GM21381 (cell line): ENCODE measurements around the gene SEC22B.
"Not testable (repeated sequence)": the region's sequence is repeated elsewhere in the genome, so short reads cannot be mapped to it uniquely, and the experiment has no call there.

Source experiments
- ATAC-seq: cut with Tn5 transposase; IDR thresholded peaks from one replicate; pipeline ENCODE4 v1.9.1; 2021; ENCODE audit warnings: mild to moderate bottlenecking, moderate library complexity; ENCODE audit not compliant: unreplicated experiment

SEC22B gene

DNA sequence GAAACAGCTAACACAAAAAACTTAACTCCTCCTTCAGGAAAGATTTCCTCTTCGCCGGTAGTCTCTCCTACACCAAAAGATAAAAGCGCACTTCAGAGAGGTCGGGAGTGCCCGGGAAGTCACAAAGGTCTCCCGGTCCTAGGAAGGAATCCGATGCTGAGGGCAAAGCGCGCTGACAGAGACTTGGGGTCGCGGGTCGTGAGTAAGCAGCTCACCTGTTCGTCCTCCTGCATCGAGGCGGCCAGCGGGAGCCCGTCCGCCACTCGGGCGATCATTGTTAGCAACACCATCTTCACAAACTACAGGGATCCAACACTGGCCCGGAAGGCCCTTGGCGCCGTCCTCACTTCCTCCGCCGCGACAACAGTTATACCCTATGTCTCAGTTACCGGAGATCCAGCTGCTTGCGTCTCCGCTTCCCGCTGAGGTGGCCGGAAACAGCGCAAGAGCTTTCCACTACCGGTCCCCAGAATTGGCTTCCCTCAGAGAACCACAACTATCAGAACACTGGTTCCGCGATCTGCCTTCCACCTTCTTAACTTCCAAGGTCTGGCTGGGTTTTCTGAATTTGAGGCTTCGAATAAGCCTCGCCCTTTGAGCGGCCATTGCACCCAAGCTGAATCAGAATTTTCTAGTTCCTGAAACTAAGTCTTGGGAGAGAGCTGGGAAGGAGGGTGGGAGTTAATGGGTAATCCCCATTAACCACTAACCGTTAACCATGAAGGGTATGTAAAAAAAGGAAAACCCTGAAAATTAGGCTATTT is at the start of gene SEC22B:
SEC22B (minus strand) TSS at position 429 of the 764 bp plus-strand sequence; CDS start at position 290, 139 bp downstream.
- peak; percentile 96 for ATAC-seq

DNA sequence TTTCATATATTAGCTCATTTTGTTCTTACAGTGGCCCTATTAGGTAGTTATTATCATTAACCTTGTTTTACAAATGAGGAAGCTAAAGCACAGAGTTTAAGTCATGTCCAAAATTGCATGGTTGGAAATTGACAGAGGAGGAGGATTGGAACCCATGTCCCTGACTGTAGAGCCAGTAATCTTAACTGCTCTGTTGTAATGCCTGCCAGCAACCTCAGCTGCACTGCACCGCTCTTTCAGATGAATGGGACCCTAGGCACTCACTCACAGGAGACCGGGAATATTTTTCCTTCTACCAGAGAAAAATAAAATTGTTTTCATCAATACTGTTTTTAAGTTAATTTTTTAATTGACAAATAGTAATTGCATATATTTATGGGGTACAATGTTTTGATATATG is 41.6 kb upstream of the SEC22B start:
- ATAC-seq, result not testable (repeated sequence)

DNA sequence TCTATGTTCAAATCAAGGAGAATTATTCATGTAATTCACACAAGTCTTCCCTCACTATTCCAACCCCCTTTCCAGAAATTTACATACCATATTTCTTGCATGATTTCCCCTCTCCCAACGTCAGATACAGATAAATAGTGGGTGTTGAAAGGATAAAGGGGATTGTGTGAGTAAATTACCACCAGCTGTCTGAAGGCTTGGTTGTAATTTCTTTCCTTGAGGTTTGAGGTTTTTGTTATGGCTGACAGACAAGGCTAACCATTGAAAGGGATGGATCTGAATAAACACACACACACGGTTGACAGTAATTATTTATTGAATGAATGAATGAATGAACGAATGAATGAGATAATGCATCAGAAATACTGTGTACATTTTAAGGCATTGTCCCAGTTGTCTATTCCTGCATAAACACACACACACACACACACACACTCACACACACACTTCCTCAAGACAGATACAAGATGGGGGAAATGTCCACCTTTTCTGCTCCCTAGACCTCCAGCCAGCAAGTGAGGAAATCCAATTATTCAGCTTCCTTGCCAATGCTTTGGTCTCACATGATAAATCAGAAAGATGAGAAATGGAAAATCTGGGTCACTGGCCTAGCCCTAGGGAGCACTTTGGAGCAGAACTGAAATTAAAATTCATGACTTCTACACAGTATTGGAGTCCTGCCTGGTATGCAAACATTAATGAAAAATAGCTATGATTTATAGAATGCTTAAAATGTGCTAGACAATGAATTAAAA is 41.0 kb upstream of the SEC22B start:
- not testable (repeated sequence) for ATAC-seq

DNA sequence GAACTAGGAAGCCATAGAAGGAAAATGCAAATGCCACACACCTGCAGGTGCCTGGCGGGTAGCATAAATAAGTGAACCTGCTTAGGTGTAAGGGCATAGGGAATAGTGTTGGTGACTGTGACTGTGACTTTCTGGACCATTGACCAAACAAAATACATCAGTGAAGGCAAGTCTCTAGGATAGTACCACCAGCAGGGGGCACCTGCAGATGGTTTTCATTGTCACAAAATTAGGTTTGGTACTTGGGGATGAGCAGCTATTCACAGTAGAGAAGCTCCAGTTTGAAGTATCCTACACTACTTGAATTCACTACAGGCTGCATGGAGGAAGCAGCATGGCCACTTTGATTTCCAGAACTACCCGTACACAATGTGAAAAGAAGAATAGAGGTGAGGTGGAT is 37.3 kb upstream of the SEC22B start:
- ATAC-seq, result not testable (repeated sequence)

DNA sequence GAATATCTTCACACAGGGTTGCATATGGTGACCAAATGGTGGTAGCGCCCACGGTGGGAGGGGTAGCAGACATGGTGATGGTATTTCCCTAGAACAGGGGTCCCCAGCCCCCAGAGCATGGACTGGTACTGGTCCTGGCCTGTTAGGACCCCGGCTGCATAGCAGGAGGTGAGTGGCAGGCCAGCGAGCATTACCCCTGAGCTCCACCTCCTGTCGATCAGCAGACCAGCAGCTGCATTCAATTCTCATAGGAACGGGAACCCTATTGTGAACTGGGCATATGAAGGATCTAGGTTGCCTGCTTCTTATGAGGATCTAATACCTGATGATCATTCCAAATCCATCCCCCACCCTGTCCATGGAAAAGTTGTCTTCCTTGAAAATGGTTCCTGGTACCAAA is 34.4 kb upstream of the SEC22B start:
- not testable (repeated sequence) for ATAC-seq

DNA sequence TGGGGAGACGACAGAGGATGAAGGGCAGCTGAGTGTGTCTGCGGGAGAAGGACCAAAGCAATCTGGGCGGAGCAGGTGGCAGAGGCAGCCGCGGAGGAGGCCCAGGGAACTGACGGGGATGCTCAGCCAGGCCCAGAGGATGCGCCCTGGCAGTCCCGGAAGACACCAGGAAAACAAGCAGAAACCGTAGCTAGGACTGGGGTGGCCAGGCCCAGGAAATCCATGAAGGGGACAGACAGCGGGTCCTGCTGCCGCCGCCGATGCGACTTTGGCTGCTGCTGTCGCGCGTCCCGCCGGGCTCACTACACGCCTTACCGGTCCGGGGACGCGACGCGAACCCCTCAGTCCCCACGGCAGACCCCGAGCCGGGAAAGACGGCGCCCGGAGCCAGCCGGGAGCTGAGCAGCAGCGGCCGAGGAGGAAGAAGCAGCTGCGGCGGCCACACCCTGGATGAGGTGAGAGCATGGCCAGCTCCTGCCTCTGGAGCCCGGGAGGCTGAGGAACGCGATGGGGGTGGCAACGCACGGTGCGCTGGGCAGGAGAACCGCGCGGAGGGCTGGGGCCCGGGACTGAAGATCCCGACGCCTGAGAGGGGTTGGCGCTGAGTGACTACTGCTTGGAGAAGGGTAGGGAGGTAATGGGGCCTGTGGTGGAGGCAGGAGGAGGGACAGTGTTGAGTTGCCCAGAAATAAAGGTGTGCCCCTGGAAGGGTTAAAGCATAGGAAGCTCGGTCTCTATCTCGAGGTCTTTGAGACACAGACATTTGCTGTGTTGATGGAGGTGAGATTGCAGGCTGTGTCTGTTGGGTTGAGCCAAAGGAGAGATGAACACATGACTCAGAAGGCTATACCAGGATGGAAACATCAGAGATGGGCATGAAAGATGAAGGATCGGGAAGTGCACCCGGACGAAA is 20.8 kb upstream of the SEC22B start:
- ATAC-seq, result not testable (repeated sequence)

DNA sequence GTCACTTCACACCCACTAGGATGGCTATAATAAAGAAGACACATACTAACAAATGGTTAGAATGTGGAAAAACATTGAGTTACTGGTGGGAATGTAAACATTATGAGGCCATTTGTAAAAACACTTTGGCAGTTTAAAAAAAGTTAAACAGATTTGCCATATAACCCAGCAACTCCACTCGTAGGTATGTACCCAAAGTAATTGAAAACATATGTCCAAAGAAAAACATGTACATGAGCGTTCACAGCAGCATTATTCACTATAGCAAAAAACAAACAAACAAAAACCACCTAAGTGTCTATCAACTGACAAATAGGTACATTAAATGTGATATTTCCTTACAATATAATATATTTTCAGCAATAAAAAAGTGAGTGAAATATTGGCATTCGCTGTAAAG is 12.3 kb upstream of the SEC22B start:
- ATAC-seq, result not testable (repeated sequence)

DNA sequence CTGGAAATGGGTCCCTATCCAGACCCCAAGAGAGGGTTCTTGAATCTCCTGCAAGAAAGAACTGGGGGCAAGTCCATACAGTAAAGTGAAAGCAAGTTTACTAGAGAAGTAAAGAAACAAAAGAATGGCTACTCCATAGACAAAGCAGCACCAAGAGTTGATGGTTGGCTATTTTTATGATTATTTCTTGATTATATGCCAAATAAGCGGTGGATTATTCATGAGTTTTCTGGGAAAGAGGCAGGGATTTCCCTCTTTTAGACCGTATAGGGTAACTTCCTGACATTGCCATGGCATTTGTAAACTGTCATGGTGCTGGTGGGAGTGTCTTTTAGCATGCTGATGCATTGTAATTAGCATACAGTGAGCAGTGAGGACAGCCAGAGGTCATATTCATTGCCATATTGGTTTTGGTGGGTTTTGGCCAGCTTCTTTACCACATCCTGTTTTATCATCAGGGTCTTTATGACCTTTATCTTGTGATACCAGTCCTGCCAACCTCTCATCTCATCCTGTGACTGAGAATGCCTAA is 5.9 kb upstream of the SEC22B start:
- ATAC-seq, result not testable (repeated sequence)

DNA sequence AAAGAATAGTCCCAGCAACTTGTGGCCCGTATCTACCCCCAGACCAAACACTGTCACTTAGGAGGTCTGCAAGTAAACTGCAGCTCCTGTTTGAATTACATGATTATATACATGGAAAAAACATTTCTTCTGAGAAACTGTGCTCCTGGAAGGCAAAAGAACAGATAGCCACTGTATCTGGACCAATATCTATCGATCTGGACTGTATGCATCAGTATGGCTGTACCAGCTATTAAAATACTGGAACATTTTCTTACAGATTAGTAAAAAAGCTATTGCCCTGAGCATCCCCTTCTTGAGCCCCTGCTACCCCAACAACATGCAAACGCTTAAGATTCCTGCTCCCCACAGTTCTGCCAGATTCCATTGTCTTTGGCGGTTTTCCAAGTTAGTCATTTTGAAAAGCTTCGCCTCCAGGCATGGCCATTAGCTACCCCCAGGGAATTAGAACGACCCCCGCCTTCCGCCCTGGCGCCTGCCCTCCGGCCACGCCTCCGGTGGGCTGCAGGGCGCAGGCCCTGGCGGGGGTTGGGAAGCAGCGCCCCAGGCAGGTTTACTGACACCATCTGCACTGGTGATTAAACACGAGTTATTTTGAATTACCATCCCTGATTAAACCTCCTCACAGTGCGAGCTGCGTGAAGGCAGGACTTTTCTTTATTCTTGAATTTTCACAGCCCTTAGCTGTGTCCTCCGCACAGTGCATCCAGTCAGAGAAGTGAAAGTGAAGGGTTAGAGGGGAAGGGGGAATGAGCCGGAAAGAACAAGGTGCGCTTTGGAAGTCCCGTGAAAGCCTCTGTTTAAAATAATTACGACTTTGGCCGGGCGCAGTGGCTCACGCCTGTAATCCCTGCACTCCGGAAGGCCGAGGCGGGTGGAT is 3.7 kb upstream of the SEC22B start:
- not testable (repeated sequence) for ATAC-seq

DNA sequence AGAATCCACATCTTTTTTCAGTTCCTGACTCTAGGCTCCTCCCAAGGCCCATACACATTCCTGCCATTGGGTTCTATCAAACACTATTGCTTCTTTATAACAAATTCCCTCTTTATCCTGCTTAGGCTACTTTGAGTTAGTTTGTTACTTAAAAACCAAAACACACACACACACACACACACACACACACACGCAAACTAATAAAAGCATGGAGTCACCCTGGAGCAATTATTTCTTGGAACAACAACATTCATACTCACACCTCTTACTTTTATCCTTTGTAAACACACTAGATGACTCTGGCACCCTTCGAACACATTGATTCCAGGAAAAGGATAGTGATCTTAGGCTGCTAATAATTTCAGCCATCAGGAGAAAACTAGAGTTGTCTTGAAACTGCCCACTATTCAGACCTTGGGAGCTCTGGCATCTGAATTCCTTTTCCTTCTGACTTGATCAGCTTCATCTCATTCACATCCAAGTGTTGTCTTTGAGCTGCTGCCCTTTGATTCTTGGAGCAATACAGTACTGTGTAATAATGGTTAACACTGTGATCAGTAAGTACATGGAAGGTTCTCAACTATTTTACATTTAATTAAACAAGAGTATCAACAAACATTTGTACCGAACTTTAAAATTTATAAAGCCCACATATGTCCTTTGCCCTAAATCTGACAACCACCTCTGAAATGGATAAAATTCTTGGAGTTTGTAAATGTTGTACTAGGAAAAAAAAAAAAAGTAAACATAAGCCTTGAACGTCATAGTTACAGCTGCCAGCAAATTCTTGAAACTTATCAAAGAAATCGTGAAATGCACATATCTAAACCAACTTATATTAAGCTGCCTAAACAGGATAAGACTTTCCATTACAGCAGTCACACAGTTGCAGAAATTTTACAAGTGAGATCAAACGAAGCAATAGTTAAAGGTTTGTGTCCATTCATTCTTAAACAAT is 2.8 kb upstream of the SEC22B start:
- no peak for ATAC-seq

DNA sequence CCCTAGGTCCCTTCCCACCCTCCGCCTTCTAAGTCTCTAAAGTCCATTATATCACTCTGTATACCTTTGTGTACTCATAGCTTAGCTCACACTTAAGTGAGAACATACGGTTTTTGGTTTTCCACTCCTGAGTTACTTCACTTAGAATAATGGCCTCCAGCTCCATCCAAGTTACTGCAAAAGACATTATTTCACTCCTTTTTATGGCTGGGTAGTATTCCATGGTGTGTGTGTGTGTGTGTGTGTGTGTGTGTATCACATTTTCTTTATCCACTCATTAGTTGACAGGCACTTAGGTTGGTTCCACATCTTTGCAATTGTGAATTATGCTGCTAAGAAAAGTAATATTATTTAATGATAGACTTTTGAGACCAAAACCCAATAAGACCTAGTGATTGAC is 1.7 kb upstream of the SEC22B start:
- not testable (repeated sequence) for ATAC-seq

DNA sequence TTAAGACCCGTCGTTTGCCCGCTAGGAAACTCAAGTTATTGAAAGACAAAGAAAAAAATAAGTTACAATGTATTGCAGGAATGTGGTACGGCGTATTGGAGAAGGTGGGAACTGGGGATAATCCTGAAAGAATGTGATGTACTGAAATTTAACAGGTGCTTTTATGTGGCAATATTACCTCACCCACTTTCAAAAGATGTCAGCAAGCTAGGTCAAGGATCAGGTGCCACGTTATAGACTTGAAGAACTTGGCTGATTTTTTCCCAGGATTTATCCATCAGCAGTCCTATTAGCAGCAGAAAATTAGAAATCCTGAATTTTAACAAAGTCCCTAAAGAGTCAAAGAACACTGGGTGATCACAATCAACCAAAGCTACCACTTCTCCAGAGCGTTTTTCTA is 632 bp downstream of the SEC22B start:
- not testable (repeated sequence) for ATAC-seq

DNA sequence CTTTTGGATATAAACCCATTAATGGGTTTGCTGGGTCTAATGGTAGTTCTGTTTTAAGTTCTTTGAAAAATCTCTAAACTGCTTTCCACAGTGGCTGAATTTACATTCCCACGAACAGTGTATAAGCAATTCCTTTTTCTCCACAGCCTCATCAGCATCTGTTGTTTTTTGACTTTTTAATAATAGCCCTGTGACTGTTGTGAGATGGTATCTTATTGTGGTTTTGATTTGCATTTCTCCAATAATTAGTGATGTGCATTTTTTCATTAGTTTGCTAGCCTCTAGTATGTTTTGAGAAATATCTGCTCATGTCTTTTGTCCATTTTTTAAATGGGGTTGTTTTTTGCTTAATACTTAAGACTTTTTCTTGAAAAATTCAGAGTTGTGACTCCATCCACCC is 11.6 kb downstream of the SEC22B start:
- not testable (repeated sequence) for ATAC-seq

DNA sequence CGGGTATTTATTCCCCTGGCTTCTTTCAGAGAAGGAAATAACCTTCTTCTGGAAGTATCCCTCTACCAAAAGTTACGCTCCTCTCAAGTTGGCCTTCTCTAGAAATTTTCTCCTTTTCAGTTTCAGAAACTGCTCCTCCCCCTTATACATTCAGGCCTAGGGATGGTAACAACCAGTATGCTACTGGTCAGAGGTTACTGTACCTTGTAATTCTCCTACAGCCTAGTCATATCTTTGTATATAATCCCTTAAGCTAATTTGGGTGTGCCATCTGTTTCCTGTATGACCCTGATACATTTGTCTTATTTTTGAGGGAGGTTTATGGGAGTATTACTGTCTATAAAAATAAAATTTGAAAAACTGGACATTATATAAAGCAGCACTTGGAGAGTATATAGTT is 14.3 kb downstream of the SEC22B start:
- not testable (repeated sequence) for ATAC-seq

DNA sequence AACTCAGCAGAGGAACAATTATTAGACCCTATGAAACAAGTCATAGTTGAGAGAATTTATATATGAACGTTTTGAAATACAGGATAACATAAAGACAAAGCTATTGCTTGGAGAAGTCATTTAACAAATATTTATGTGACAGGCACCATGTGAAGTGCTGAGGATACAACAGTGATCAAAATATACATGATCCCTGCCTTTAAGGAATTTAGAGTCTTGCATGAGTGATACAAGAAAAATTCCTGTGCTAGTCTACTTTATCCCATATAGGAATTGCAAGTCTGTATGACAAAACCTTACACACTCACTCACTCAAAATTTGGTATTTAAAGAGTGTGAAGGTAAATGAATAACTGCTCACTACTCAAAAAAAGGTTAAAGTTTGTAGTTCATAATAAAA is 17.8 kb downstream of the SEC22B start:
- not testable (repeated sequence) for ATAC-seq

DNA sequence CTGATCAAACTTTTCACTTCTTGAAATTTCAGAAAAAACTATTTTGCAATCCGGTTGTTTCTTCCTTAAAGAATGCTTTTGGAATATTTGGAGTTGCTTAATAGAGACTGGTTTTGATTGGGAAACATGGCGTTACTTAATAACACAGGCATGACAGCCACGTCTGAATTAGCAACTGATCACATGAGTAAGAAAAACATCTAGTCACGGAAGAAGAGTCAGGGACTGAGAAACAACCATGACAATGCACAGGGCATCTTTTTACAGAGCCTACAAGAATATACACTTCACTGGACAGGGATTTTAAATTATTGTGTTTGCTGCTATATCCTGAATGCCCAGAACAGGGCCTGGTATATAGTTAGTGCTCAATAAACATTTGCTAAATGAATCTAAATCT is 18.2 kb downstream of the SEC22B start:
- not testable (repeated sequence) for ATAC-seq

DNA sequence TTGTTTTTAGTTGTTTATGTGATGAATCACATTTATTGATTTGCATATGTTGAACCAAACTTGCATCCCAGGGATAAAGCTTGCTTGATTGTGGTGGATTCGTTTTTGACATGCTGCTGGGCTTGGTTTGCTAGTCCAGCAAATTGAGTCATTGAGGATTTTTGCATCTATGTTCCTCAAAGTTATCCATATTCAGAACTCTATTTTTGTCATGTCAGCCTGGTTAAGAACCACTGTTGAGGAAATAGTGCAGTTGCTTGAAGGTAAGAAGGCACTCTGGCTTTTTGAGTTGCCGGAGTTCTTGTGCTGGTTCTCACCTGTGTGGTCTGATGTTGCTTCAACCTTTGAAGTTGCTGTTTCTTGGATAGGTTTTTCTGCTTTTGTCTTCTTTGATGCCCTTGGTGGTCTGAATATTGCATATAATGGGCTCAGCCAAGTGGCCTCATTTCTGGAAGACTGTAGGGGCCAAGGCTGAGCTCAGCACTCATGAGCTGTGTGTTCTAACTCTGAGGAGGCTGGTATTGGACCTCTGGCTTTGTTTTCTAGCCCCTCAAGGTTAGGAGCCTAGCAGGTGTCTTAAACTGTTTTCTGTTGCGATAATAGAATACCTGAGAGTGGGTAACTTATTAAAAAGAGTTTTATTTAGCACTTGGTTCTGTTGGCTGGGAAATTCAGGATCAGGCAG is 26.0 kb downstream of the SEC22B start:
- ATAC-seq, result not testable (repeated sequence)

DNA sequence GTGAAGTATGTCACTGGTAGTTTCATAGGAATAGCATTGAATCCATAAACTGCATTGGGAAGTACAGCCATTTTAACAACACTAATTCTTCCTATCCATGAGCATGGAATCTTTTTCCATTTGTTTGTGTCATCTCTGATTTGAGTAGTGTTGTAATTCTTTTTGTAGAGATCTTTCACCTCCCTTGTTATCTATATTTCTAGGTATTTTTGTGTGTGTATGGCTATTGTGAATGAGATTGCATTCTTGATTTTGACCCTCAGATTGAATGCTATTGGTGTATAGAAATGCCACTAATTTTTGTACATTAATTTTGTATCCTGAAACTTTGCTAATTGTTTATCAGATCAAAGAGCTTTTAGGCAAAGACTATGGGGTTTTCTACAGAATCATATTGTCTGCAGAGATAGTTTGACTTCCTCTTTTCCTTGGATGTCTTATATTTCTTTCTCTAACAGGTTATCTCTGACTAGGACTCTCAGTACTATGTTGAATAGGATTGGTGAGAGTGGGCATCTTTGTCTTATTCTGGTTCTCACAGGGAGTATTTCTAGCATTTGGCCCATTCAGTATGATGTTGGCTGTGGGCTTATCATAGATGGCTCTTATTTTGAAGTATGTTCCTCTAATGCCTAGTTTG is 26.8 kb downstream of the SEC22B start:
- ATAC-seq, result not testable (repeated sequence)
